Pancreas (tissue), 10 donors: ENCODE measurements around the gene IRF3. TPM values are rescaled to one million over a fixed set of nuclear protein-coding genes. Genes with fewer than 3 reads are reported as not detected.

Source experiments
- ATAC-seq, 4 donors: fragments of 200-7000 bp; cut with Tn5 transposase; one replicate each; pipeline versions ENCODE4 v1.8.0 to v1.9.1; 2020; ENCODE audit warnings: mild to moderate bottlenecking in 4 of 4, moderate library complexity in 4 of 4
- DNase-seq, 6 donors: peaks; one replicate each; pipeline ENCODE4 v3.0.0-alpha.2; 2020
- FAIRE-seq: peaks from 2 replicates; lab custom pipeline; 2012; peaks lifted over from hg19 to GRCh38; lab: Jason Lieb, UNC
- H3K27ac ChIP-seq, 4 donors: fragments of 200-600 bp; sonication (generic); 1 replicate in 3 of 4; 2 replicates in 1 of 4; pipeline versions ENCODE4 v1.5.0 to v1.8.0; 2020
- H3K27me3 ChIP-seq, 4 donors: fragments of 200-600 bp; one replicate each; pipeline ENCODE4 v1.8.0; 2021
- H3K36me3 ChIP-seq, 3 donors: fragments of 200-600 bp; sonication (generic) in 1 of 3; one replicate each; pipeline versions ENCODE4 v1.5.0 to v1.8.0; 2020 to 2021
- H3K4me1 ChIP-seq, 3 donors: fragments of 200-600 bp; one replicate each; pipeline ENCODE4 v1.8.0; 2021
- H3K4me3 ChIP-seq, 4 donors: fragments of 200-600 bp; sonication (generic) in 2 of 4; one replicate each; pipeline versions ENCODE4 v1.5.0 to v1.8.0; 2020 to 2021
- H3K9me3 ChIP-seq, 4 donors: fragments of 200-600 bp; one replicate each; pipeline ENCODE4 v1.8.0; 2021
- WGBS, 2 donors: extraction: QIAGEN DNeasy Blood & Tissue Kit; methylation state at CpG; one replicate each; pipeline ENCODE4 v1.1.7; 2013; 5-methylcytosine and 5-hydroxymethylcytosine counted together
- intact Hi-C, 3 donors: fragments of 100-400 bp; cut with DNase I; formaldehyde crosslinking; loops; one replicate each; pipeline versions ENCODE4 v1.11.1 to v1.14.2; 2022
- polyA plus RNA-seq, 2 donors: library from polyadenylated mRNA; stranded (reverse); fragments of 200-250 nt; gene quantifications; one replicate each; pipeline ENCODE4 v1.2.3, GENCODE V29; 2013
- total RNA-seq, 6 donors: library from RNA; stranded (reverse); fragmentation: NEBNext Ultra II Directional in 4 of 6; extraction: Animal tissue kit (Norgen Biotek cat#: 25700) in 4 of 6; gene quantifications; one replicate each; pipeline versions ENCODE4 v1.2.1 to v1.2.4, GENCODE V29; 2021 to 2023
- TF ChIP-seq, protein P1 (sequence below), 4 donors: fragments of 200-600 bp; sonication (generic) in 3 of 4; IDR thresholded peaks; one replicate each; pipeline versions ENCODE4 v1.5.0 to v1.8.0; 2021; ENCODE audit warnings: antibody characterized with exemption in 4 of 4
- donor health status: healthy with polysubstance abuse.
- donor health status: DM: no; HTN: no; CAD: no; lungs with moderate emphysema.
- donor health status: DM: no; HTN: no; CAD: no.
- donor health status: control.
- donor health status: control.
- donor health status: Bipolar disorder and iron deficiency.
- donor health status: DM: yes; HTN: yes; CAD: no.
- donor health status: DM: no; HTN: no; CAD: no.
- donor health status: DM: no; HTN: no; CAD: no.
- donor health status: DM: yes; HTN: yes; CAD: no.

The IRF3 gene
- total and polyA plus RNA-seq, 8 donors, result 34.4 to 289 (median 45.1) TPM

GRCh38 chr19:49684983-49685553 is 19.4 kb upstream of the IRF3 start:
- no peak overlapping the region for H3K27ac ChIP-seq
- no peaks in the 10 kb centered on the region for H3K27me3 ChIP-seq
- WGBS, 2 donors, result 89 to 90% methylated on average over 13 of the region's 13 CpGs
- H3K9me3 ChIP-seq, result no peaks in the 10 kb centered on the region
- H3K4me1 ChIP-seq, result peaks cover 3 to 22% (median 8%) of the 10 kb centered on the region in 3 donors
- TF ChIP-seq, protein P1, sequence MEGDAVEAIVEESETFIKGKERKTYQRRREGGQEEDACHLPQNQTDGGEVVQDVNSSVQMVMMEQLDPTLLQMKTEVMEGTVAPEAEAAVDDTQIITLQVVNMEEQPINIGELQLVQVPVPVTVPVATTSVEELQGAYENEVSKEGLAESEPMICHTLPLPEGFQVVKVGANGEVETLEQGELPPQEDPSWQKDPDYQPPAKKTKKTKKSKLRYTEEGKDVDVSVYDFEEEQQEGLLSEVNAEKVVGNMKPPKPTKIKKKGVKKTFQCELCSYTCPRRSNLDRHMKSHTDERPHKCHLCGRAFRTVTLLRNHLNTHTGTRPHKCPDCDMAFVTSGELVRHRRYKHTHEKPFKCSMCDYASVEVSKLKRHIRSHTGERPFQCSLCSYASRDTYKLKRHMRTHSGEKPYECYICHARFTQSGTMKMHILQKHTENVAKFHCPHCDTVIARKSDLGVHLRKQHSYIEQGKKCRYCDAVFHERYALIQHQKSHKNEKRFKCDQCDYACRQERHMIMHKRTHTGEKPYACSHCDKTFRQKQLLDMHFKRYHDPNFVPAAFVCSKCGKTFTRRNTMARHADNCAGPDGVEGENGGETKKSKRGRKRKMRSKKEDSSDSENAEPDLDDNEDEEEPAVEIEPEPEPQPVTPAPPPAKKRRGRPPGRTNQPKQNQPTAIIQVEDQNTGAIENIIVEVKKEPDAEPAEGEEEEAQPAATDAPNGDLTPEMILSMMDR (IDR thresholded peaks at IDR 0.05), result no peak
- FAIRE-seq (no peak), ATAC-seq (no peak), DNase-seq (no peak)
- intact Hi-C loops, result no loop called here
- peaks cover 6 to 25% (median 17%) of the 10 kb centered on the region in 3 donors for H3K36me3 ChIP-seq
- no peak overlapping the region for H3K4me3 ChIP-seq

- intact Hi-C loops, result no loop called here
- H3K27ac ChIP-seq, result no peak overlapping the region
- ATAC-seq (no peak), DNase-seq (peak in 1 of 6 donors; percentile 78), FAIRE-seq (no peak)
- no peaks in the 10 kb centered on the region for H3K27me3 ChIP-seq
- H3K9me3 ChIP-seq, result no peaks in the 10 kb centered on the region
- peaks cover 1 to 16% (median 8%) of the 10 kb centered on the region in 3 donors for H3K4me1 ChIP-seq
- H3K36me3 ChIP-seq, result peaks cover 6 to 25% (median 17%) of the 10 kb centered on the region in 3 donors
- WGBS, 2 donors, result 75 to 85% methylated on average over 33 to 35 of the region's 35 CpGs
- no peak overlapping the region for H3K4me3 ChIP-seq
- TF ChIP-seq, protein P1 (IDR thresholded peaks at IDR 0.05), result peak; percentile 6 to 27 (median 20)
Measured at GRCh38 chr19:49684251-49684982, 18.8 kb upstream of the IRF3 start.

- 90 to 94% methylated on average over 18 of the region's 18 CpGs for WGBS, 2 donors
- ATAC-seq, result no peak
- H3K27me3 ChIP-seq, result no peaks in the 10 kb centered on the region
- no peak overlapping the region for H3K27ac ChIP-seq
- H3K4me3 ChIP-seq, result no peak overlapping the region
- TF ChIP-seq, protein P1 (IDR thresholded peaks at IDR 0.05), result no peak
- H3K4me1 ChIP-seq, result peaks cover 0 to 11% (median 8%) of the 10 kb centered on the region in 3 donors
- DNase-seq, result peak in 1 of 6 donors; percentile 24
- no peak for FAIRE-seq
- no peaks in the 10 kb centered on the region for H3K9me3 ChIP-seq
- peaks cover 6 to 25% (median 17%) of the 10 kb centered on the region in 3 donors for H3K36me3 ChIP-seq
- intact Hi-C loops, result no loop called here
Measured at GRCh38 chr19:49683814-49684250, 18.2 kb upstream of the IRF3 start.

DNA sequence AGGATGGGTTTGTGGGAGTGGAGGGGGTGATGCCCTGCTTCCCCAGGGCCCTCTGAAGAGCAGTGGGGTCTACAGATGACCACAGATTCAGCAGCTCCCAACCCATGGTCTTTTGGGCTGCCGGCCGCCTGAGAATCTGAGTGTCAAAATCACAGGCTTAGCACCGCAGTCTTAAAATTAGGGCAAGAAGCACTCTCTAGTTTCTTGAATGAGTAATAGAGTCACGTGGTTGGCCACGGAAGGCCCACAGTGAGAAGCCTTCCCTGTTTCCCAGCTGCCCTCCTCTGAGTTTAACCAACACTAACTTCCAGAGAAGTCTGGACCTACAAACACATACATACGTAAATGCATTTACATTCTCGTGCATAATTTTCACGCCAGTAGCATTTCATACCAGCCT is 16.6 kb upstream of the IRF3 start:
- TF ChIP-seq, protein P1 (IDR thresholded peaks at IDR 0.05), result no peak
- ATAC-seq (no peak), DNase-seq (no peak), FAIRE-seq (no peak)
- Histone ChIP-seq H3K27me3 (no peaks in the 10 kb centered on the region), H3K36me3 (peaks cover 6 to 25% (median 17%) of the 10 kb centered on the region in 3 donors), H3K4me1 (peaks cover 0 to 17% (median 8%) of the 10 kb centered on the region in 3 donors), H3K9me3 (no peaks in the 10 kb centered on the region), H3K27ac (no peak overlapping the region), H3K4me3 (no peak overlapping the region)
- intact Hi-C loops, result no loop called here
- WGBS, 2 donors, result 89 to 93% methylated on average over 8 of the region's 8 CpGs
